ENCODE results near the gene FOXD2. TPM values are rescaled to one million over a fixed set of nuclear protein-coding genes. Genes with fewer than 3 reads are reported as not detected.

FOXD2 gene
- total RNA-seq, 2 donors from 2014 or later, result 0.09 to 0.18 TPM

DNA sequence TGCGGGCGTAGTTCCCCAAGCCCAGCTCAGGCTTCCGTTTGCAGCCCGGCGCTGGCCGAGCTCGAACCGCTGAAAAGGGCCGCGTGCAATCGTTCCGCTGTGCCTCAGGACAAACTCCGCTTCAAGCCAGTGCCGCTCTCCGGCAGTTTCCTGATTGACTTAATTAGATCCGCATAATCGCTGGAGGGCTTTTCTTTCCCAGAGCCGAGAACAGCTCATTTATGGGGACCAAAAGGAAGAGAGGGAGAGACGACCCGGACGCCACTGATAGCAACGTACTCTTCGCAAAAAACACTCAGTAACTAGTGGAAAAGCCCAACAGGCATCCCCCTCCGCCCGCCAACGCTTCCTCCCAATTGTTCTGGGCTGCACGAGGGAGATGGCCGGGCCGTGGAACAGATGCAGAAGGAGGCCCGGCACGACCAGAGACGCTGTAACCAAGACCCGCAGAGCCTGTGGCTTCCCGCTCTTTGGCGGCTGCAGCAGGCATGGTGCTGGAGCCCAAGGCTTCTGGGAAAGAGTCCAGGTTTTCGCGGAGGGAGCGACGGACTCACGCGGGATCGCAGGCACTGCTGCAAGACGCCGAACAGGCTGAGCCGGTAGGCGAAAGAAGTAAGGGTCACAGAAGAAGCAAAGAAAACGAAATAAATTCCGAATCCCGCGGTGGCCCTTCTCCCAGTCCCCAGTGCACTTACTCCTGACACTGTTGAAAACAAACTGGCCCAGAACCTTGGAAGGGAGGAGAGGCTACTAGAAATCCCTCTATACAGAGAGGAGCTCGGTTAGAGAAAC is 3.6 kb upstream of the FOXD2 start:
- Mint-ChIP-seq H3K27ac (no peak overlapping the region), H3K36me3 (peaks cover 6 to 21% of the 10 kb centered on the region in 2 donors), H3K9me3 (no peaks in the 10 kb centered on the region)
- DNase-seq (ENCODE audit: low spot score in 2 of 2) (no peak), ATAC-seq (no peak)

DNA sequence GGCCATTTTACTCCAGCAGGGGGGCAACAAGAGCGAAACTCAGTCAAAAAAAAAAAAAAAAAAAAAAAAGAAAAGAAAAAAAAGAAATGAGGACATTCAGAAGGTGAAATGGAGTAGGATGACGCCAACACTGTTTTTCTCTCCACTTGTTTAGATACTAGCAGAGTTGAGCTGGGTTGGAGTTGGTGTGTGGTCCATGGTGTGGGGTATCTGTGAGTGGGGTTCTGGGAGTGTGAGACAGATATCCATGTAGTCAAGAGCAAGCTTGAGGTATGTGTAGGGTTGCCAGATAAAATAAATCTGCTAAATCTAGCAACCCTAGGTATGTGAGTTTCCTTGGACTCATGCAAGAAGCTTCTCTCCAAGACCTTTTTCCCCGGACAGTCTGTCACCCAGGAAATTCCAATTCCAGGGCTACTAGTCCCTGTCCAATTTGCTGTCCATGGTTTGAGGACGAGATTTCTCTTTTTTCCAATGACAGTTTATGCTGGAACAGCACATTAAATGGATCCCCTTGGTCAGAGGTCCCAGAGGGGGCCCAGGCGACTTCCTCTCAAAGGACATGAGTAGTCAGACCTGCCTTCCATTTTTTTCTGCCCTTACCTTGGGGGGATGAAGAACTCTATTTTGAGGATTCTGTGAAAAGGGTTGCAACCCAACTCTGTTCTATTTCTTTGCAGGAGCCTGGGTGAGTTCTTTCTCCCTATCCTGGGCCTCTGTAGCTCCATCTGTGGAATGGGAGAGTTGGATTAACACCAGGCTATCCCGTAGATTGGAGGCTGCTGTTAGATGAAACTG is 2.1 kb upstream of the FOXD2 start:
- DNase-seq (ENCODE audit: low spot score in 2 of 2), result no peak
- ATAC-seq, result no peak

DNA sequence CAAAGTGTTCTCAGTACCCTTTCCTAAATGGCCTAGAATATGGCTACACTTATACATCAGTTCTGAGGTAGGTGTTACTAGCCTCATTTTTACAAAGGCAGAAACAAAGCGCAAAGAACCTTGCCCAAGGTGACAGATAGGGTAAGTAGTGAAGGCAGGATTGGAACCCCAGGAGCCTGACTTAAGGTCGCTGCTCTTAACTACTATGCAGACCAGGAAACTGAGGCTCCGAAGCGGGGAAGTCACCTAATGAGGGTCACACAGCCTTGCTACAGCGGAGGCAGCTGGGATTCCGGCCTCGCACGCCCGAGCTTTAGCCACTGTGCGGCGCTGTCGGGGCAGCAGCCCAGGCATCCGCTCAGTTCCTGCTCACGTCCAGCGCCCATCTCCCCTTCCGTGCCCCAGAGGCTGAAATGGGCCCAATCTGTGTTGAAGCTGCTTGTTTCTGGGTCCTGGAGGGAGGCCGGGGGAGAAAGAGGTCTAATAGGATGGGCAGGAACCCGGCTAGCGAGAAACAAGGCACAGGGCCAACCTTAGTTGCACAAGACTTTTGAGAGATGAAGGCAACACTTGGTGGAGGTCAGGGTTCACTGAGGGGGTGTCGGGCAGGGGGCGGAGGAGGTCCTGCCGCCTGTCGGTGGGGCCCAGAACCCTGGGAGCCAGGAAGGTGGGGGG is 1.4 kb upstream of the FOXD2 start:
- DNase-seq (ENCODE audit: low spot score in 2 of 2) (peak; percentile 86 to 87), ATAC-seq (peak; percentile 47 to 50)
- Mint-ChIP-seq H3K9me3 (no peaks in the 10 kb centered on the region), H3K27ac (peak overlapping the region; percentile 90 to 95), H3K36me3 (peaks cover 6 to 21% of the 10 kb centered on the region in 2 donors)

More for the DNA sequence above, 2.1 kb upstream of the FOXD2 start:
- H3K27ac Mint-ChIP-seq, result no peak overlapping the region
- H3K36me3 Mint-ChIP-seq, result peaks cover 6 to 21% of the 10 kb centered on the region in 2 donors
- no peaks in the 10 kb centered on the region for H3K9me3 Mint-ChIP-seq

DNA sequence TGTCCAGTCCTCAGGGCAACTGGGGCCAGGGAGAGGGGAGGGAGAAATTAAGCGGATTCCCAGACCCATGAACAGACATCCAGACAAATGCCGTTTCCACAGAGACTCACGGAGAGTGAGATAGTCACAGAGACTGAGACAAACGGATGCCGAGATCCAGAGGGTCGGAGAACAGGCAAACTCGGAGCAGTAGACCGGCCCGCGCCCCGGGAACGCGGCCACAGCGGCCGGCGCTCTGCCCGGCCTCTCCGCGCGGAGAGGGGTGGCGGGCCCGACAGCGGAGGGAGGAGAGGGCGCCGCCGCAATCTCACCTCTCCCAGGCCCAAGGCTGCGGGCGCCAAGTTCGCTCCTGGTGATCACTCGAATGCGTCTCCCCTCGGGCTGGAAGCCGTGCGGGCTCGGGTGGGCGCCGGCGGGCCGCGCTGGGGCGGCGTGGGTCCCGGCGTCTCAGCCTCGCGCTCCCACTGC is 831 bp upstream of the FOXD2 start:
- peak; percentile 12 to 18 for ATAC-seq
- DNase-seq (ENCODE audit: low spot score in 2 of 2), result no peak
- H3K36me3 Mint-ChIP-seq, result peaks cover 6 to 21% of the 10 kb centered on the region in 2 donors
- H3K27ac Mint-ChIP-seq, result peak overlapping the region; percentile 90 to 95
- H3K9me3 Mint-ChIP-seq, result no peaks in the 10 kb centered on the region

DNA sequence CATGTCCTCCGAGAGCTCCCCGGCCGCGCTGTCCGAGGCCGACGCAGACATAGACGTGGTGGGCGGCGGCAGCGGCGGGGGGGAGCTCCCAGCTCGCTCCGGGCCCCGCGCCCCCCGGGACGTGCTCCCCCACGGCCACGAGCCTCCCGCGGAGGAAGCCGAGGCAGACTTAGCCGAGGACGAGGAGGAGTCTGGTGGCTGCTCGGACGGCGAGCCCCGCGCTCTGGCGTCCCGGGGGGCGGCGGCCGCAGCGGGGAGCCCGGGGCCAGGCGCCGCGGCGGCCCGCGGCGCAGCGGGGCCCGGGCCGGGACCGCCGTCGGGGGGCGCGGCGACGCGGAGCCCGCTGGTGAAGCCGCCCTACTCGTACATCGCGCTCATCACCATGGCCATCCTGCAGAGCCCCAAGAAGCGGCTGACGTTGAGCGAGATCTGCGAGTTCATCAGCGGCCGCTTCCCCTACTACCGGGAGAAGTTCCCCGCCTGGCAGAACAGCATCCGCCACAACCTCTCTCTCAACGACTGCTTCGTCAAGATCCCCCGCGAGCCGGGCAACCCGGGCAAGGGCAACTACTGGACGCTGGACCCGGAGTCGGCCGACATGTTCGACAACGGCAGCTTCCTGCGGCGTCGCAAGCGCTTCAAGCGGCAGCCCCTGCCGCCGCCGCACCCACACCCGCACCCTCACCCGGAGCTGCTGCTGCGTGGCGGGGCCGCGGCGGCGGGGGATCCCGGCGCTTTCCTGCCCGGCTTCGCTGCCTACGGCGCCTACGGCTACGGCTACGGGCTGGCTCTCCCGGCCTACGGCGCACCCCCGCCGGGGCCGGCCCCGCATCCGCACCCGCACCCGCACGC is 547 bp downstream of the FOXD2 start:
- Mint-ChIP-seq H3K36me3 (peaks cover 6 to 17% of the 10 kb centered on the region in 2 donors), H3K9me3 (no peaks in the 10 kb centered on the region), H3K27ac (no peak overlapping the region)
- DNase-seq (ENCODE audit: low spot score in 2 of 2) (peak in 1 of 2 donors; percentile 35), ATAC-seq (no peak)

DNA sequence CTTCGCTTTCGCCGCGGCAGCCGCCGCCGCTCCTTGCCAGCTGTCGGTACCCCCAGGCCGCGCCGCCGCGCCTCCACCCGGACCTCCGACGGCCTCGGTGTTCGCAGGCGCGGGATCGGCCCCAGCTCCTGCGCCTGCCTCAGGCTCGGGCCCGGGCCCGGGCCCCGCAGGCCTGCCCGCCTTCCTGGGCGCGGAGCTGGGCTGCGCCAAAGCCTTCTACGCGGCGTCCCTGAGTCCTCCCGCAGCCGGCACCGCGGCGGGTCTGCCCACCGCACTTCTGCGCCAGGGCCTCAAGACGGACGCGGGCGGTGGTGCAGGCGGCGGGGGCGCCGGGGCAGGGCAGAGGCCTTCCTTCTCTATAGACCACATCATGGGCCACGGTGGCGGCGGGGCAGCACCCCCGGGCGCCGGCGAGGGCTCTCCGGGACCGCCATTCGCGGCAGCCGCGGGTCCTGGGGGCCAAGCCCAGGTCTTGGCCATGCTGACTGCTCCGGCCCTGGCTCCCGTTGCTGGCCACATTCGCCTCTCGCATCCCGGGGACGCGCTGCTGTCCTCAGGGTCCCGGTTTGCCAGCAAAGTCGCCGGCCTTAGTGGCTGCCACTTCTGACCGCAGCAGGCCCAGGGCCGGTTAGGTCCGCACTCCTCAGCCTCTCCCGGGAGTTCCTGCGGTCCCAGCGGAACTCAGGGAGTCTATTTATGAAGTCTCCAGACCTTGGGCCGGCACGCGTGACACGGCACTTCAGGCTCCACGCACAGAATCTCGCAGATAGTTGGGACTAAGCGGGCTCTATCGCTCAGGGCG is 1.4 kb downstream of the FOXD2 start:
- H3K36me3 Mint-ChIP-seq, result peaks cover 3 to 16% of the 10 kb centered on the region in 2 donors
- no peaks in the 10 kb centered on the region for H3K9me3 Mint-ChIP-seq
- ATAC-seq (no peak), DNase-seq (ENCODE audit: low spot score in 2 of 2) (no peak)
- peak overlapping the region in 1 of 2 donors; percentile 36 for H3K27ac Mint-ChIP-seq

DNA sequence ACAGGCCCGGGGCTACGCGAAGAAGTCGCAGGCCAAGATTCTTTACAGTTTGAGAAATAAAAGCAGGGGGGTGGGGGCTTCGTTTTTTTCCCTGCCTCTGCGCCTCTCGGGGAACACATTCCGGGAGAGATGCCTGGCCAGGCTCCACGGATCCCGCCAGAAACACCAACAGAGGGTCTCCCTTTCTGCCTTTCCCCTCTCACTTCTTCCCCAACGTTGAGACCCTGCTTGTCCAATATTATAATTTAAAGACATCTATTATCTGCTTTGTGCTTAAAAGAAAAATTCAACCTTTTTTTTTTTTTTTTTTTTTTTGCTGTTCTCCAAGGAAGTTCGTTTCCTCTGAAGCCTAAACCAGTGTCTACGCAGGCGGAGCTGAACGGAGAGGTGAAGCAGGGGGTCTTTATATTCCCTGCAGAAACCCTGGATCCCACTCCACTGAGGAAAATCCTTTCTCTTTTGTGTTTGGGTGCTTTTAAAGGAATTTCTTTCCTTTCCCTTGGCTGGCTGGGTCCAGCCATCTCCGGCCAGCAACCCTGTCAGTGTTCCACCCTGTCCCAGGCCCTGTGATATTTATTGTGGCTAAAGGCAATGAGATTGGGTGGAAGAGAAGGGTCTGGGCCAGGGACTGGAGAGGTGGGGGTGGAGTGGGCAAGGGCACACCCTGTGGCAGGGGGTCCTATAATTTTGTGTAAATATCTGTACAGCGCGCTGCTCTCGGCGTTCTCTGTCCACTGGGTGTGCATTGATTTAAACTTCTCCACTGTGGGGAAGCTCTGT is 2.2 kb downstream of the FOXD2 start:
- DNase-seq (ENCODE audit: low spot score in 2 of 2) (no peak), ATAC-seq (no peak)
- peak overlapping the region in 1 of 2 donors; percentile 36 for H3K27ac Mint-ChIP-seq
- no peaks in the 10 kb centered on the region for H3K9me3 Mint-ChIP-seq
- H3K36me3 Mint-ChIP-seq, result peaks cover 0 to 17% of the 10 kb centered on the region in 2 donors

DNA sequence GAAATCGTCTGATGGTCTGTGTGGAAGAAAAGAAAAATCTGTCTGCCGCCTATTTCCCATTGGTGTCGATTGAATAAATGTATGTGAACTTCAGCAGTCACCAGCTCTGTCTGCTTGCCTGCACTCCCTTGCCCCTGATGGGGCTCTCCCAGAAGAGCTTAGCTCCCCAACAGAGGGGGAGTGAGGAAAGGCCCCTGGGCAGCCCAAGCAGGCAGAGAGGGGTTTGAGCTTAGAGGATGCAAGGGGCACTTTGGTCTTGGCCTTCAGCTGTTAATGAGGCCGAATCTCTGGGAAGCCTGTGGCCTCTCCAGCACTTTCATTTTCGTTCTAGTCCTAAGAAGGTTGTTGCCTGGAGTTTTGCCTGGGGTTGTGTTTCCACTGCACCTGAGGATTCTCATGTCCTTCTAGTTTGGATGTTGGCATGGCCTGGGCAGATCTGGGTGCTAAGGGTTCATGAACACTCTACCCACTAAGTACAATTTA is 2.8 kb downstream of the FOXD2 start:
- Mint-ChIP-seq H3K36me3 (peaks cover 0 to 22% of the 10 kb centered on the region in 2 donors), H3K27ac (no peak overlapping the region), H3K9me3 (no peaks in the 10 kb centered on the region)
- DNase-seq (ENCODE audit: low spot score in 2 of 2), result no peak
- ATAC-seq, result no peak

DNA sequence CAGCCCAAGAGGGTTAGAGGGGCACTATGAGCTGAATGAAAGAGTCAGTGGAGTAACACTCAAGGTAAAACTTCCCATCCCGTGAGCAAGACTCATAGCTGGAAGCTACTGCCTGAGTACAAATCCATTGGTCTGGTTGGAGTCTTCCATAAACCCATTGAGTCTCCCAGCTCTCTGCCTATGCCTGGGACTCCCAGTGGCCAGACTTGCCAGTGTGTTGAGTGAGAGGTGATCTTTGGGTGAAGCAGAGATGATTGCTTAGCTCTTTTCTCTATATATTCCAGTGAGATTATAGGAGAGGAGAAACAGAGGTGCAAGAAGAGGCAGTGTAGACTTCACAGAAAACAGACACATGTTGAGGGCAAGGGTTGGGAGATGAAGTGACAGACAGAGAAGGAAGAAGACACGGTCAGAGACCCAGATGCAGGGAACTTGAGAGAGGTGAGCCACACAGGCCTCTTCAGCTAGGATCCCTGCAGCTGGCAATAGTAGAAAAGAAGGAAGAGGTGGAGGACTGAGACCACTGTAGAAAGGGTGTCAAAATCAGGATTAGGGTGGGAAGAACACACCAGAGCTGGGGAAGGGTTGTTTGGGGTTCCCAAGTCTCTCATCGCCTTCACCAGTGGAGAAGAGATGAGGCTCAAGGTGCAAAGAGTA is 3.7 kb downstream of the FOXD2 start:
- H3K27ac Mint-ChIP-seq, result no peak overlapping the region
- H3K36me3 Mint-ChIP-seq, result peaks cover 0 to 16% of the 10 kb centered on the region in 2 donors
- no peak for DNase-seq (ENCODE audit: low spot score in 2 of 2)
- no peaks in the 10 kb centered on the region for H3K9me3 Mint-ChIP-seq
- ATAC-seq, result no peak

DNA sequence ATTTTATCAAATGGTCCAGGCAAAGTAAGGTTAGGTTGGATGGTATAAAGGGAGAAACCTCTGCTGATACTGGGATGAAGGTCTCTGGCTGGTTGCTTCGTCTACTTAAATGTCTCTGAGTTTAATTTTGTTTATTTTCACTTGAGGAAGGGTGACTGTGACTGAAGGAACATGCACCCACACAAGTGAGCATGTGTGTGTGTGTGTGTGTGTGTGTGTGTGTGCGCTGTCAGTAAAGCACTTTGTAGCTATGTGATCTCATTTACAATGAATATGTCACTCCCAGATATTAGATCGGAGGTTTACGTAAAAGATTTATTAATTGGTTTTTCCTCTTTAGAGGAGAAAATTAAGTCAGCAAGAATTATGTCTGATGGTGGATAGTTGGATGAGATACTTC is 4.4 kb downstream of the FOXD2 start:
- peaks cover 0 to 14% of the 10 kb centered on the region in 2 donors for H3K36me3 Mint-ChIP-seq
- DNase-seq (ENCODE audit: low spot score in 2 of 2) (no peak), ATAC-seq (no peak)
- H3K9me3 Mint-ChIP-seq, result no peaks in the 10 kb centered on the region
- H3K27ac Mint-ChIP-seq, result no peak overlapping the region

DNA sequence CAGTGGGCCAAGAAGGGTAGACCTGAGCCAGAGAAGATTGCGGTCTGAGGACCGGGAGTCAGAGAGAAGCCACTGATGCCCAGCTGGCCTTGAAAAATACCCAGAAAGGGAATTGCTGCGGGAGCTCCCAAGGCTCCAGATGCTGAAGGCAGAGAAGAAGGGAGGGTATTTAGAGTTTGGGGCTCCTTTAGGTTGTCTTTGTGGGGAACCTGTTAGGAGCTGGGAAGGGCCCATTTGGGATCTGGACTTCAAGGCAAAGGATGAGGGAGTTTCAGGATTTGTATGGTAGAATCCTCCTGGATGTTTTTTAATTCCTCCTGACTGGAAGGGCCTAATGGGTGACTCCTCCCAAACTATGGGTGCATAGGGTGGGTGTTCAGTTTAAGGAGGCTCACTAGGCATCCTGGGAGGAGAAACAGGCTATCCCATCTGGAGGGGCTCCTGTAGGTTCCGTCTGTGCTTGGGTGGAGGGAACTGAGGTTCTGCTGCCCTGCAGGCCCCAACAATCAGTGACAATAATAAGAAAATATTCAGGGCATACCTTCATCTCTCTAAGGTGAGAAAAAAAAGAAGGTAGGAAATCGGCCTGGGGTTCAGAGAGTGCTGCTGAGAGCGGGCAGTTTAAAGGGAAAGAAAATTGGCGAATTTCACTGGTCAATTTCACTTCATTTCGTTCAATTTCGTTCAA is 5.1 kb downstream of the FOXD2 start:
- DNase-seq (ENCODE audit: low spot score in 2 of 2) (no peak), ATAC-seq (no peak)
- no peak overlapping the region for H3K27ac Mint-ChIP-seq
- H3K9me3 Mint-ChIP-seq, result no peaks in the 10 kb centered on the region
- H3K36me3 Mint-ChIP-seq, result peaks cover 0 to 14% of the 10 kb centered on the region in 2 donors

DNA sequence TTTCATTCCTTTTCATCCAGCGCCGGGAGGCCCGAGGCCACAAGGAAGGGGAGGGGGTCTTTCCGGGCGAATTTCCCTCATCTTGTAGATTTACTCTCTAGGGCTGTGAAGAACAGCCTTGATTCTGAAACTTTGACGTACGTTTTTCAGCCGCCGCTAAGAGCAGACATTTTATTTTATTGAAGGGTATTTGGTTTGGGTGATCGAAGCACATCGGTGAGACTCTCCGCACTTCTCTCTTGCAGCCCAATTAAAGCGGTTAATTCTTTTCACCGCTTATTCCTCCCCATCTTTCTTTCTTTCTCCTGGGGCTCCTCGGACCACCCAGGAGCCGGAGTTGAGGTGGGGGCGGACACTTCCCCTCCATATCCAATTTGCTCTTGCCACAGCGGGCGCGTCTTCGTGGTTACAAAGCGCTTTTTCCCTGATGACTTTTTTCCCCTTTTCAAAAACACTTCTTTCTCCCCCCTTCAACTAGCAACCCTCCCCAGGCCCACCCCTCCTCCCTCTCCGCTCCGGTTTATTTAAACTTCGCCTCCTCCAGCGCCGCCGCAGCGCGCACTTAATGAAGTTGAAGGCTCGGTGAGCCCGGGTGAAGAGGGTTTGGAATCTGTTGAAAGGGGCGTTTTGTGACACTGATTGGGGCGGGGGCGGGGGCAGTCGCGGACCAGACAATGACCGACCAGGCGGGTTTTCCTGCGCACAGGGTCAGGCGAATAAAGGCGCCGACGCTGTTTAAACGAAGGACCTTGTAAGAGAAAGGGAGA is 5.9 kb downstream of the FOXD2 start:
- DNase-seq (ENCODE audit: low spot score in 2 of 2) (no peak), ATAC-seq (no peak)
- H3K27ac Mint-ChIP-seq, result no peak overlapping the region

DNA sequence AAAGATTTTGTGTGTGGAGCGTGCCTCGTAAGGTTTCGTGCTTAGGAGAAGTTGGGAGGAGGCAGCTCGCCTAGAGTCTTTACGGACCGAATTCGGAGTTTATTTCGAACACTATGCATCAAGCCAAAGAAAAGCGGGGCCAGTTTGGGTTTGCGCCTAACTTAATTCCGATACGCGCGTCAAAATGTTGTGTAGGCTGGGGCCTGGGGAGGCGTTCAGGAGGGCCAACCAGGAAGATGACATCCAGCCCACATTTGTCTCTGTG is 6.4 kb downstream of the FOXD2 start:
- Mint-ChIP-seq H3K27ac (no peak overlapping the region), H3K36me3 (peaks cover 0 to 14% of the 10 kb centered on the region in 2 donors), H3K9me3 (no peaks in the 10 kb centered on the region)
- ATAC-seq, result peak; percentile 16 to 37
- DNase-seq (ENCODE audit: low spot score in 2 of 2), result no peak

More for the DNA sequence above, 5.9 kb downstream of the FOXD2 start:
- H3K36me3 Mint-ChIP-seq, result peaks cover 0 to 14% of the 10 kb centered on the region in 2 donors
- H3K9me3 Mint-ChIP-seq, result no peaks in the 10 kb centered on the region

Measured in activated naive CD4-positive, alpha-beta T cell treated with anti-CD3 and anti-CD28 coated beads, Interleukin-2, amount 50 U/mL, for 72 hours (primary cell).